ENCODE results near the gene WASL. TPM values are rescaled to one million over a fixed set of nuclear protein-coding genes. Genes with fewer than 3 reads are reported as not detected.

The WASL gene
- total RNA-seq, 2 donors from 2014 or later = 37.7 to 64.9 TPM

DNA sequence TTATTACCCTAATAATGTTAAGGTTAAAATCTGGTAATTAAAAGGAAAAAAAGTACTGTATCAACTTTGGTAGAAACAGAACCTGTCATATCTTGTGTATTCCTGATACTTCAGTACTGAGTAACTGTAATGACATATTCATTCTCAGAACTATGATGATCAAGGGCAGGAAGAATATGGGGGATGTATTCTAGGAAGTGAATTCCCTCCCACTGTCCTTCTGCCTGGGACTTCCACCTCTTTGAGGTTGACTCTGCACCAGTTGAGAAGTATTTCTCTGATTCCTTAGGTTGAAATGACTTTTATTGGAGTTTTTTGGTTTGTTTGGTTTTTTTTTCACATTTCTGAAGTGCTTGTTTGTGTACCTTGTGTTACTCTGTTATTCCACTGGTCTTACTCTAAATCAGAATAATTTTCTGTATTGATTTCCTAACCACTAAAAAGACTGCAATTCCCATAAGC is 36.9 kb downstream of the WASL start:
- no peak for TF ChIP-seq POLR2A (IDR thresholded peaks at IDR 0.05)
- TF ChIP-seq, protein P1, sequence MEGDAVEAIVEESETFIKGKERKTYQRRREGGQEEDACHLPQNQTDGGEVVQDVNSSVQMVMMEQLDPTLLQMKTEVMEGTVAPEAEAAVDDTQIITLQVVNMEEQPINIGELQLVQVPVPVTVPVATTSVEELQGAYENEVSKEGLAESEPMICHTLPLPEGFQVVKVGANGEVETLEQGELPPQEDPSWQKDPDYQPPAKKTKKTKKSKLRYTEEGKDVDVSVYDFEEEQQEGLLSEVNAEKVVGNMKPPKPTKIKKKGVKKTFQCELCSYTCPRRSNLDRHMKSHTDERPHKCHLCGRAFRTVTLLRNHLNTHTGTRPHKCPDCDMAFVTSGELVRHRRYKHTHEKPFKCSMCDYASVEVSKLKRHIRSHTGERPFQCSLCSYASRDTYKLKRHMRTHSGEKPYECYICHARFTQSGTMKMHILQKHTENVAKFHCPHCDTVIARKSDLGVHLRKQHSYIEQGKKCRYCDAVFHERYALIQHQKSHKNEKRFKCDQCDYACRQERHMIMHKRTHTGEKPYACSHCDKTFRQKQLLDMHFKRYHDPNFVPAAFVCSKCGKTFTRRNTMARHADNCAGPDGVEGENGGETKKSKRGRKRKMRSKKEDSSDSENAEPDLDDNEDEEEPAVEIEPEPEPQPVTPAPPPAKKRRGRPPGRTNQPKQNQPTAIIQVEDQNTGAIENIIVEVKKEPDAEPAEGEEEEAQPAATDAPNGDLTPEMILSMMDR (IDR thresholded peaks at IDR 0.05) = no peak
- TF ChIP-seq POLR2AphosphoS5 (IDR thresholded peaks at IDR 0.05) = no peak
- Histone ChIP-seq H3K36me3 (no peaks in the 10 kb centered on the region), H3K27me3 (replicated peaks; ENCODE audit: insufficient read depth) (no peaks in the 10 kb centered on the region), H3K9me3 (no peaks in the 10 kb centered on the region), H3K27ac (no peak overlapping the region), H3K4me3 (no peak overlapping the region), H3K4me1 (replicated peaks) (no peaks in the 10 kb centered on the region)
- no peak for DNase-seq (ENCODE audit: low spot score)
- intact Hi-C loops (cut with DNase I) = no loop called here

DNA sequence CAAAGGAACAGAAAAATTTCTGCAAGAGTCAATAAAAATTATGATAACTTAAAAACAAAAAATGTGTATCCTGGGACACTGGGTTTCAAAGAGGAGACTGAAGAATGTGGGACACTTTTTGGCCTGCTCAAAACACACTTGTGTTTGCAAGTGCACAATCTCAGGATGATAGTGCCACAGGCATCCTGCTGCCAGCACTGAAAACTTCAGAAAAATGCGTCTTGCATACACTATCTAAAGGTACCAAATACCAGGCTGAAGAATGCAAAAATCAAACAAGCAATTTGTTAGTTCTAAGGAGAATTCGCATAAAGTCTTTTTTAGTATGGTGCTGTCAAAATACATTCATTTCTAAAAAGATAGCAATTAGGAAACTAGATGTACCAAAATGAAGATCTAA is 38.1 kb downstream of the WASL start:
- Histone ChIP-seq H3K4me1 (replicated peaks) (no peaks in the 10 kb centered on the region), H3K4me3 (no peak overlapping the region), H3K27me3 (replicated peaks; ENCODE audit: insufficient read depth) (no peaks in the 10 kb centered on the region), H3K9me3 (no peaks in the 10 kb centered on the region), H3K27ac (no peak overlapping the region), H3K36me3 (no peaks in the 10 kb centered on the region)
- WGBS = 77% methylated on average over 2 of the region's 2 CpGs
- no peak for DNase-seq (ENCODE audit: low spot score)
- intact Hi-C loops (cut with DNase I) = no loop called here
- no peak for TF ChIP-seq POLR2A (IDR thresholded peaks at IDR 0.05)
- no peak for TF ChIP-seq POLR2AphosphoS5 (IDR thresholded peaks at IDR 0.05)

DNA sequence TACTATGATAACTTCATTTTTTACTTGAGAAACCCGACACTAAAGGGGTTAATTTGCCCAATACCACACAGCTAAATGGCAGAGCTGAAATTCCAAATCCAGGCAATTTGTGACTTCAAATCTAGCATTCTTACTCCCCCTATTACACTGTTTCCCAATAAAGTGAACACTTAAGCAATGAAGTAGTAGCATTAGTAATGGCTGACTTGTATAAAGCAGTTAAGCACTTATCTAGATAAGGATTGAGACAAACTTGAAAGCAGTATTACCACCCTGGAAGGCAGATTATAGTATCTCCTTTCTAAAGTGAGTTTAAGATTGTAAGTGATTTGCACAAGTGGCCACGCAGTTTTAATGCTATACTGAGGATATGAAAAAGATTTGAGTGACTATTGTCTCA is 39.3 kb downstream of the WASL start:
- intact Hi-C loops (cut with DNase I) = loop anchor here (10.0 kb wide), 1 partner anchor 125 kb away; no protein-coding TSS in a partner anchor
- H3K27ac ChIP-seq = no peak overlapping the region
- no peak for DNase-seq (ENCODE audit: low spot score)
- no peaks in the 10 kb centered on the region for H3K36me3 ChIP-seq
- no peak overlapping the region for H3K4me3 ChIP-seq
- no peaks in the 10 kb centered on the region for H3K4me1 ChIP-seq (replicated peaks)
- H3K9me3 ChIP-seq = no peaks in the 10 kb centered on the region
- TF ChIP-seq POLR2A (IDR thresholded peaks at IDR 0.05) (no peak), POLR2AphosphoS5 (IDR thresholded peaks at IDR 0.05) (no peak)
- TF ChIP-seq, protein P1 (IDR thresholded peaks at IDR 0.05) = no peak
- 62% methylated on average over 2 of the region's 2 CpGs for WGBS
- no peaks in the 10 kb centered on the region for H3K27me3 ChIP-seq (replicated peaks; ENCODE audit: insufficient read depth)

DNA sequence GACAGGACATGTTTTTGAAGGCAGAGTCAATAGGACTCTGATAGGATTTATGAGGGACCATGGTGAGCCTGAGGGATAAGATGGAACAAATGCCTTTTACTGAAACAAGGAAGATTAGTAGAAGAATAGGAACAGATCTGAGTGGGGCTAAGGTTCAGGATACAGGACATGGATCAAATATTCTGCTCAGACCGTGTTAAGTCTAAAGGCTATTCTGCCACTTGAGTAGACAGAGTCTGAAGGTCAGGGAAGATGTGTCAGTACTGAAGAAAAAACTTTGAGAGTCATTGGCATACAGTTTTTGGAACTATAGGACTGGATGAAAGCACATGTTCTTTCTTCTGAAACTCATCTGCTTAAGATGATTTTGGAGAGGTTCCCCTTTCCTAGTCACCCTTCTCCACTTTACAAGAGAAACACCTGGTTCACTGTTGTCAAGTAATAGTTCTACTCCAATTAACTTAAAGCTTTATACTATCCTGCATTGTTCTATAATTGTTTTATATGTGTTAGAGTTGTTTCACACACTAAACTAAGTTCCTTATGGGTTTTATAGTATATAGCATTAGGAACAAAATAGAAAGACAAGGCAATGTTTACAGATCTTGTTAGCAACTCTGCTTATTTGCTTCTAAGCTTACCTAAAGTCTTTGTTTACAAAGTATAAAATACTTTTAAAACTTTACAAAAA is 43.4 kb downstream of the WASL start:
- Histone ChIP-seq H3K9me3 (no peaks in the 10 kb centered on the region), H3K36me3 (no peaks in the 10 kb centered on the region), H3K27ac (no peak overlapping the region), H3K4me3 (no peak overlapping the region), H3K4me1 (replicated peaks) (no peaks in the 10 kb centered on the region), H3K27me3 (replicated peaks; ENCODE audit: insufficient read depth) (no peaks in the 10 kb centered on the region)
- DNase-seq (ENCODE audit: low spot score) = no peak
- WGBS = 81% methylated on average over 1 of the region's 1 CpG
- TF ChIP-seq POLR2A (IDR thresholded peaks at IDR 0.05) (no peak), POLR2AphosphoS5 (IDR thresholded peaks at IDR 0.05) (no peak)
- TF ChIP-seq, protein P1 (IDR thresholded peaks at IDR 0.05) = no peak
- intact Hi-C loops (cut with DNase I) = loop anchor here (10.0 kb wide), 1 partner anchor 121 kb away; no protein-coding TSS in a partner anchor

DNA sequence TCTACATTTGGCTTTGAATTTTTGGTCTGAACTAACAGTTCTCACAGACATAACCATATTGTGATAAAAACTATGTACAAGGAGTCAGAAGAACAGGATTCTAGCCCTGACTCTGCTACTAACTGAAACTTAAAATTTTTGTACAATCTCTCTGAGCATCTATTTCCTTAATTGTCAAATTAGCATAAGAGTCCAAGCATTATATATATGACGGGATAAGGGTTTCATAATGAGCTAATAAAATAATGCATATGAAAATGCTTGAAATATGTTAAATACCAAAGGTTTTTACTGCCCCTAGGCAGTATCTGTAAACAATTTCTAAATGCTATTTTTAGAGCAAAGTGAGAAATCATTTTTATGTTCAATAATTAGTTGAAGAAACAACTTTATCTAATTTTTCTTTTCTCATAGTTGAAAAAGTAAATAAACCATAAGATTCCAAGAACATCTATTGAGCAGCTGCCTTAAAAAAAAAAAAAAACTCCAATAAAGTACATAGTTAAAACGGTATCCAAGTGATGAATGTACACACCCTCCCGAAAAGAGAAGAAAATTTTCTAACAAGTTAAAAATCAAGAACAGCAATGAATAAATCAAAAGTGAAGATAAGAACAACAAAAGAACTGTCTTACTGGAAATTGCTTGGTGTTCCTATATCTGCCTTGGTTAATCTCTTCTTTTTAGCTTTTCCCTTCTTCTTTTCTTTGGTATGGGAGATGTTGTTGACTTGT is 52.7 kb downstream of the WASL start:
- Histone ChIP-seq H3K4me3 (no peak overlapping the region), H3K9me3 (no peaks in the 10 kb centered on the region), H3K4me1 (replicated peaks) (no peaks in the 10 kb centered on the region), H3K27ac (no peak overlapping the region), H3K36me3 (peaks cover 0 to 5% of the 10 kb centered on the region in 2 donors), H3K27me3 (replicated peaks; ENCODE audit: insufficient read depth) (no peaks in the 10 kb centered on the region)
- no peak for DNase-seq (ENCODE audit: low spot score)
- intact Hi-C loops (cut with DNase I) = loop anchor here (5.0 kb wide), 1 partner anchor 204 kb away; no protein-coding TSS in a partner anchor
- TF ChIP-seq POLR2A (IDR thresholded peaks at IDR 0.05) (no peak), POLR2AphosphoS5 (IDR thresholded peaks at IDR 0.05) (no peak)
- TF ChIP-seq, protein P1 (IDR thresholded peaks at IDR 0.05) = no peak
- WGBS = 25% methylated on average over 3 of the region's 3 CpGs
